Measurements from ENCODE around the gene ARHGAP8. TPM values are rescaled to one million over a fixed set of nuclear protein-coding genes. Genes with fewer than 3 reads are reported as not detected.
"Not testable (repeated sequence)": the region's sequence is repeated elsewhere in the genome, so short reads cannot be mapped to it uniquely, and the experiment has no call there.

ARHGAP8 gene
- total RNA-seq, 1 donor from 2014 or later, result not detected

DNA sequence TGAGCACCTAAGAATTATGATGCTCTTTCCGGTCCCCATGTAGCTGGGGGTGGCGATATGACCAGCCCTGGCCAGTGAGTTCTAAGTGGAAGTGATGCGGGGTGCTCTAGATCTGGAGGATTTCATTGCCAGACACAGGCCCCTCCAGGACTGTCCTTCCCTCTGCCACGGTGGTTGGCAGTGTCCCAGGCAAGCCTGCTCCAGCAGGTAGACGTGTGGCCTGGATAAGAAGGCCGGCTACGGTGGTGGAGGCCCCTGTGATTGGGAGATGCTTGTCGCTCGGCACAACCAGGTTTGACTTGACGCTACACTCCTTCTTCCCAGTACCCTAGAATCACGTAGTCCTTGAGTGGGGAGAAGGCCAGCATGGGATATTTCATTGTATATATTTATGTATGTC, 9.1 kb upstream of the ARHGAP8 start:
- Histone ChIP-seq H3K4me3 (no peak overlapping the region), H3K4me1 (no peaks in the 10 kb centered on the region), H3K27me3 (ENCODE audit: low read depth) (peaks cover 74% of the 10 kb centered on the region), H3K9me3 (replicated peaks) (no peaks in the 10 kb centered on the region), H3K27ac (replicated peaks) (no peak overlapping the region), H3K36me3 (no peaks in the 10 kb centered on the region)
- intact Hi-C loops (cut with micrococcal nuclease), result no loop called here
- DNase-seq, result no peak
- TF ChIP-seq CTCF (IDR thresholded peaks at IDR 0.05; ENCODE audit: borderline replicate concordance), result no peak

- no peak for TF ChIP-seq CTCF (IDR thresholded peaks at IDR 0.05; ENCODE audit: borderline replicate concordance)
- Histone ChIP-seq H3K27me3 (ENCODE audit: low read depth) (peaks cover 74% of the 10 kb centered on the region), H3K4me3 (no peak overlapping the region), H3K4me1 (no peaks in the 10 kb centered on the region), H3K9me3 (replicated peaks) (no peaks in the 10 kb centered on the region), H3K27ac (replicated peaks) (no peak overlapping the region), H3K36me3 (no peaks in the 10 kb centered on the region)
- intact Hi-C loops (cut with micrococcal nuclease), result no loop called here
- no peak for DNase-seq
Measured at GRCh38 chr22:44743804-44744211, 8.6 kb upstream of the ARHGAP8 start.

DNA sequence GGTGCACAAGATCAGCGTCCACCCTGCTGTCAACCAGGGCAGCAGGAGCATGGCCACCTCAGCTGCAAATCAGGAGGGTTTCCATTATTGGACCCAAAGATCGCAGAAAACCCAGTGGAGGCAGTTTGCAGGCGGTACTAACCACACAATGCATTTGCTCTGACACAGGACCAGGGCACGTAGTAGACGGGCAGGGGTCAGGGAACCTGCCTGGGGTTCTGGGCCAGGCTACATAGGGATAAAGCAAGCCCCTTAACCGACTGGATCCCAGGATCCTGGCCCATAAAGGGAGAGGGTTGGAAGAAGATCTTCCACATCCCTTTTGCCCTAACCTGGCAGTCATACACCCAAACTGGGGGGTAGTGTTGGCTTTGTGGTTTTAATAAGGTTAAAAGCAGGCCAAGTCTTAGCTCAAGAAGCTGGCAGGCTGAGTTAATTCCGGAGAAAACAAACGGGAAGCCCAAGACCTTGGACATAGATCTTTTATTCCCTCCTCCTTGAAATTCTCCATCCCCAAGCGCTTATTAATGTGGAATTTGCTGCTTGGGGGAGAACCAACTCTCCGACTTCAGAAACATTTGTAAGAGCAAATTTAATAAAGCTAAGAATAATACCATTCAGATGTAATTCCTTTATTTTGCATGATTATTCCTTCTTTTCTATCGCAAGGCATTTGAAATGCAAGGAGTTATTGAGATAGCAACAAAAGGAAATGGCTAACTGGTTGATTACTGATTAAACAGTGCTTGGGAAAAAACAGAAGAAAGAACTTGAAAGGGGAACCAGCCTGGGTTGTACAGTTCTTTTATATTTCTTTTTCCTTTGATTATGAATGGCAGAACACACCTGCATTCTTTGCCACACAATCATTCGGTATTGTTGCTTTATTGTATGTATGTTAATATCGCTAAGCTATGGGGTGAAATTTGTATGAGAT, 6.3 kb upstream of the ARHGAP8 start:
- no peak for TF ChIP-seq CTCF (IDR thresholded peaks at IDR 0.05; ENCODE audit: borderline replicate concordance)
- Histone ChIP-seq H3K4me1 (no peaks in the 10 kb centered on the region), H3K27me3 (ENCODE audit: low read depth) (peaks cover 73% of the 10 kb centered on the region), H3K4me3 (no peak overlapping the region), H3K9me3 (replicated peaks) (peaks cover 8% of the 10 kb centered on the region), H3K36me3 (no peaks in the 10 kb centered on the region), H3K27ac (replicated peaks) (no peak overlapping the region)
- DNase-seq, result no peak
- intact Hi-C loops (cut with micrococcal nuclease), result no loop called here

DNA sequence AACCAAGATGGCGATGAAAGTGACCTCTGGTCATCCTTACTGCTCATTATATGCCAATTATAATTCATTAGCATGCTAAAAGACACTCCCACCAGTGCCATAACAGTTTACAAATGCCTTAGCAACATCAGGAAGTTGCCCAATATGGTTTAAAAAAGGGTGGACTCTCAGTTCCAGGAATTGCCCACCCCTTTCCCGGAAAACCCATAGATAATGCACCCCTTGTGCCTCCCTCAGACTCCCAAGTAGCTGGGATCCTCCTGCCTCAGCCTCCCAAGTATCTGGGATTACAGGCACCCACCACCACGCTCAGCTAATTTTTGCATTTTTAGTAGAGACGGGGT, 4.6 kb upstream of the ARHGAP8 start:
- intact Hi-C loops (cut with micrococcal nuclease); DNase-seq; H3K4me3 ChIP-seq; H3K27ac ChIP-seq (replicated peaks); H3K4me1 ChIP-seq; H3K9me3 ChIP-seq (replicated peaks); H3K36me3 ChIP-seq: not testable (repeated sequence)
- H3K27me3 ChIP-seq (ENCODE audit: low read depth), result peaks cover 87% of the 10 kb centered on the region

GRCh38 chr22:44748524-44748923, 3.9 kb upstream of the ARHGAP8 start:
- Histone ChIP-seq H3K36me3 (no peaks in the 10 kb centered on the region), H3K4me3 (no peak overlapping the region), H3K4me1 (peaks cover 11% of the 10 kb centered on the region), H3K9me3 (replicated peaks) (peaks cover 8% of the 10 kb centered on the region), H3K27ac (replicated peaks) (no peak overlapping the region), H3K27me3 (ENCODE audit: low read depth) (peaks cover 88% of the 10 kb centered on the region)
- no peak for TF ChIP-seq CTCF (IDR thresholded peaks at IDR 0.05; ENCODE audit: borderline replicate concordance)
- DNase-seq, result no peak
- intact Hi-C loops (cut with micrococcal nuclease), result no loop called here

- Histone ChIP-seq H3K36me3 (no peaks in the 10 kb centered on the region), H3K4me1 (peaks cover 13% of the 10 kb centered on the region), H3K27ac (replicated peaks) (no peak overlapping the region), H3K9me3 (replicated peaks) (peaks cover 8% of the 10 kb centered on the region), H3K27me3 (ENCODE audit: low read depth) (peaks cover 95% of the 10 kb centered on the region), H3K4me3 (no peak overlapping the region)
- intact Hi-C loops (cut with micrococcal nuclease), result no loop called here
- no peak for TF ChIP-seq CTCF (IDR thresholded peaks at IDR 0.05; ENCODE audit: borderline replicate concordance)
- DNase-seq, result no peak
Measured at GRCh38 chr22:44750481-44750880, 1.9 kb upstream of the ARHGAP8 start.
